ENCODE results near the gene ROBO2. TPM values are rescaled to one million over a fixed set of nuclear protein-coding genes. Genes with fewer than 3 reads are reported as not detected.

The ROBO2 gene
- total and polyA plus RNA-seq, 11 donors, result 0.04 to 0.93 (median 0.06) TPM; not detected in 6

DNA sequence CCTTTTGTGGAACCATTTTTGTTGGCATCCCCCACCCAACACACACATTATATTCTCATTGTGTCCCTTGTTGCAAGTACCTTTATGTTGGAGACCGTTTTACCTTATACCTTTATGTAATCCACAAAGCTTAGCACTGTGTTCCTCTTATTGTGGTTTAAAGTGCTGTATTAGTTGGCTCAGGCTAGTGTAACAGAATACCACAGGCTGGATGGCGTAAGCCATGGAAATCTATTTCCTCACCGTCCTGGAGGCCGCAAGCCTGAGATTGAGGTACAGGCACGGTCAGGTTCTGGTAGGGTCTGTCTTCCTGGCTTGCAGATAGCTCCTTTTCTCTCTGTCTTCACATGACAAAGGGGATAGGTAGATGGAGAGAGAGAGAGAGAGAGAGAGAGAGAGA is 302.8 kb downstream of the ROBO2 start:
- Histone ChIP-seq H3K27me3 (peaks cover 0 to 4% (median 0%) of the 10 kb centered on the region in 9 donors), H3K27ac (no peak overlapping the region), H3K36me3 (no peaks in the 10 kb centered on the region), H3K4me1 (no peaks in the 10 kb centered on the region), H3K9me3 (no peaks in the 10 kb centered on the region), H3K4me3 (no peak overlapping the region)
- no peak for TF ChIP-seq POLR2A (IDR thresholded peaks at IDR 0.05)
- no peak for TF ChIP-seq CTCF (IDR thresholded peaks at IDR 0.05)
- 86 to 93% (median 91%) methylated on average over 5 of the region's 5 CpGs for WGBS, 4 donors
- intact Hi-C loops (cut with DNase I), result no loop called here
- DNase-seq, result no peak
- no peak for ATAC-seq

DNA sequence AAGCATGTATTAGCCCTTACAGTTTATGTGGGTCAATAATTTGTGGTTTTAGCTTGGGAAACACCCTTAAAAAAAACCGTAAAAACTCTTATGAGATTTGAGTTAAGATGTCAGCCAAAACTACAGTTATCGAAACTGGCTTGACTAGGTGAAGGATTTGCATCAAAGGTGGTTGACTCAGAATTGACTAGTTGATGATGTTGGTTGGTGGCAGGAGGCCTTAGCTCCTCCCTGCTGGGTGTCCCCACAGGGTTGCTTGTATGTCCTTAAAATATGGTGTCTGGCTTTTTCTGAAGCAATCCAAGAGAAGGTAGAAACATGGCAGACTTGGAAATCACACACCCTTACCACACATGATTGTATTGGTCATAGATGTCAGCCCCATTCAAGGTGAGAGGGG is 305.1 kb downstream of the ROBO2 start:
- 85 to 93% (median 88%) methylated on average over 2 of the region's 2 CpGs for WGBS, 4 donors
- no peak for DNase-seq

DNA sequence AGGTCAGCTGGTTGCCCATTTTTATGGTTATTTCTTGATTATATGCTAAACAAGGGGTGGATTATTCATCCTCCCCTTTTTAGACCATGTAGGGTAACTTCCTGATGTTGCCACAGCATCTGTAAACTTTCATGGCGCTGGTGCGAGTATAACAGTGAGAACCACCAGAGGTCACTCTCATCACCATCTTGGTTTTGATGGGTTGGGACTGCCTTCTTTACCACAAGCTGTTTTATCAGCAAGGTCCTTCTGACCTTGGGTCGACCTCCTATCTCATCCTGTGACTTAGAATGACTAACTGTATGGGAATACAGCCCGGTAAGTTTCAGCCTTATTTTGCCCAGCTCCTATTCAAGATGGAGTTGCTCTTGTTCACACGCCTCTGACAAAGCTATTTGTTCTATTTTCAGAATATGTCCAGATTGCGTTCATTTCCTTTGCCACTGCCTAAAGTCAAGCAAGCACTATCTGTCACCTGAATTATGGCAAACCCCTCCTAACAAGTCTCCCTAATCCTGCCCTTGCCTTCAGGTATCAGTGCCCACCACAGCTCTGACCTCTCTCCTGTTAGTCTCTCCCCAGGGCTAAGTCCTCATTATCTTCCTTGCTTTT is 308.5 kb downstream of the ROBO2 start:
- WGBS, 4 donors, result 42 to 65% (median 49%) methylated on average over 6 of the region's 6 CpGs
- Histone ChIP-seq H3K4me3 (no peak overlapping the region), H3K27me3 (no peaks in the 10 kb centered on the region), H3K9me3 (no peaks in the 10 kb centered on the region), H3K4me1 (no peaks in the 10 kb centered on the region), H3K36me3 (no peaks in the 10 kb centered on the region), H3K27ac (no peak overlapping the region)
- TF ChIP-seq POLR2A (IDR thresholded peaks at IDR 0.05), result no peak
- TF ChIP-seq CTCF (IDR thresholded peaks at IDR 0.05), result peak in 5 of 12 donors; percentile 11 to 37 (median 32)
- DNase-seq (no peak), ATAC-seq (no peak)
- intact Hi-C loops (cut with DNase I), result no loop called here

More for the DNA sequence above, 305.1 kb downstream of the ROBO2 start:
- no peaks in the 10 kb centered on the region for H3K4me1 ChIP-seq
- no peak overlapping the region for H3K27ac ChIP-seq
- no peaks in the 10 kb centered on the region for H3K27me3 ChIP-seq
- intact Hi-C loops (cut with DNase I), result no loop called here
- no peak for TF ChIP-seq CTCF (IDR thresholded peaks at IDR 0.05)
- no peak for TF ChIP-seq POLR2A (IDR thresholded peaks at IDR 0.05)
- no peak overlapping the region for H3K4me3 ChIP-seq
- ATAC-seq, result no peak
- H3K9me3 ChIP-seq, result no peaks in the 10 kb centered on the region
- no peaks in the 10 kb centered on the region for H3K36me3 ChIP-seq

DNA sequence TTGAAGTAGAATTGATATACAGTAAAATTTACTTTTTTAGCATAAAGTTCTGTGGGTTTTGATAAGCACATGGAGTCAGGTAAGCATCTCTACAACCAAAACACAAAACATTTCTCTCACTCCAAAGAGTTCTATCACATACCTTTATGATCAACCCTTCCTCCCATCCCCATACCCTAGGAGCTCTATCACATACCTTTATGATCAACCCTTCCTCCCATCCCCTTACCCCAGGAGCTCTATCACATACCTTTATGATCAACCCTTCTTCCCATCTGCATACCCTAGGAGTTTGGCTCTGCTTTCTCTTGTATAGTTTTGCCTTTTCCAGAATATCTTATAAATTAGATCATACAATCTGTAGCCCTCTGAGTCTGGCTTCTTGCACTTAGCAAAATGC is 315.1 kb downstream of the ROBO2 start:
- H3K27ac ChIP-seq, result no peak overlapping the region
- no peaks in the 10 kb centered on the region for H3K27me3 ChIP-seq
- H3K4me1 ChIP-seq, result no peaks in the 10 kb centered on the region
- no peaks in the 10 kb centered on the region for H3K36me3 ChIP-seq
- intact Hi-C loops (cut with DNase I), result no loop called here
- H3K9me3 ChIP-seq, result no peaks in the 10 kb centered on the region
- TF ChIP-seq POLR2A (IDR thresholded peaks at IDR 0.05) (no peak), CTCF (IDR thresholded peaks at IDR 0.05) (no peak)
- ATAC-seq, result peak in 1 of 4 donors; percentile 42
- no peak overlapping the region for H3K4me3 ChIP-seq
- no peak for DNase-seq

Data from heart left ventricle (tissue), 16 donors.